Neuronal stem cell (in vitro differentiated cells): ENCODE results near the gene UROS.

ENCODE experiments used
- DNase-seq: peaks from one replicate; pipeline ENCODE4 v3.0.0-alpha.2; 2013; ENCODE audit warnings: low spot score
- H2AFZ ChIP-seq: one replicate; pipeline ENCODE4 v1.6.1; 2013; ENCODE audit warnings: mild to moderate bottlenecking, low read length, inconsistent platforms
- H2AK5ac ChIP-seq: 2 replicates; pipeline ENCODE4 v1.6.1; 2013; ENCODE audit warnings: low read depth, mild to moderate bottlenecking, inconsistent platforms, low read length, moderate library complexity, mixed read lengths
- H2BK120ac ChIP-seq: 2 replicates; pipeline ENCODE4 v1.6.1; 2013; ENCODE audit warnings: low read depth, mild to moderate bottlenecking, inconsistent platforms, low read length, moderate library complexity, mixed read lengths
- H2BK12ac ChIP-seq: one replicate; pipeline ENCODE4 v1.6.1; 2013; ENCODE audit warnings: low read length, inconsistent platforms
- H2BK15ac ChIP-seq: 2 replicates; pipeline ENCODE4 v1.6.1; 2013; ENCODE audit warnings: mild to moderate bottlenecking, low read length, inconsistent platforms, mixed read lengths
- H2BK5ac ChIP-seq: one replicate; pipeline ENCODE4 v1.6.1; 2013; ENCODE audit warnings: inconsistent platforms, mild to moderate bottlenecking, low read length, moderate library complexity
- H3K14ac ChIP-seq: one replicate; pipeline ENCODE4 v1.6.1; 2013; ENCODE audit warnings: low read length, inconsistent platforms
- H3K18ac ChIP-seq: 2 replicates; pipeline ENCODE4 v1.6.1; 2013; ENCODE audit warnings: low read length, inconsistent platforms
- H3K23ac ChIP-seq: 2 replicates; pipeline ENCODE4 v1.6.1; 2013; ENCODE audit warnings: low read depth, mild to moderate bottlenecking, mixed read lengths, low read length, inconsistent platforms; ENCODE audit not compliant: poor library complexity
- H3K27ac ChIP-seq: replicated peaks from 3 replicates; pipeline ENCODE4 v1.5.1; 2013; ENCODE audit warnings: low read length, inconsistent platforms
- H3K27me3 ChIP-seq, 3 experiments: 2 replicates each; pipeline ENCODE4 v1.6.1; 2013; ENCODE audit warnings: low read length in 3 of 3, mild to moderate bottlenecking in 2 of 3, inconsistent platforms in 1 of 3, low read depth in 1 of 3, mixed read lengths in 1 of 3, moderate library complexity in 1 of 3; ENCODE audit not compliant: control insufficient read depth in 3 of 3, insufficient read depth in 3 of 3
- H3K36me3 ChIP-seq, 2 donors: replicated peaks in 1 of 2; 2 replicates each; pipeline ENCODE4 v1.6.1; 2013; ENCODE audit warnings: low read length in 2 of 2; ENCODE audit not compliant: control insufficient read depth in 2 of 2, insufficient read depth in 2 of 2
- H3K4ac ChIP-seq: 2 replicates; pipeline ENCODE4 v1.6.1; 2013; ENCODE audit warnings: inconsistent platforms, mild to moderate bottlenecking, low read length, moderate library complexity
- H3K4me1 ChIP-seq, 2 donors: 1 replicate in 1 of 2; 2 replicates in 1 of 2; pipeline ENCODE4 v1.6.1; 2013; ENCODE audit warnings: low read length in 2 of 2, low read depth in 1 of 2; ENCODE audit not compliant: control insufficient read depth in 2 of 2, insufficient read depth in 1 of 2
- H3K4me2 ChIP-seq: one replicate; pipeline ENCODE4 v1.6.1; 2013; ENCODE audit warnings: mild to moderate bottlenecking, low read length, inconsistent platforms; ENCODE audit not compliant: insufficient read depth, poor library complexity, severe bottlenecking
- H3K4me3 ChIP-seq, 2 donors: 2 replicates each; pipeline ENCODE4 v1.5.1; 2013; ENCODE audit warnings: low read length in 2 of 2, mild to moderate bottlenecking in 2 of 2, inconsistent platforms in 1 of 2, moderate library complexity in 1 of 2
- H3K79me1 ChIP-seq: one replicate; pipeline ENCODE4 v1.6.1; 2013; ENCODE audit warnings: low read depth, mild to moderate bottlenecking, inconsistent platforms, low read length, moderate library complexity
- H3K9ac ChIP-seq: one replicate; pipeline ENCODE4 v1.6.1; 2013; ENCODE audit warnings: mild to moderate bottlenecking, low read depth, low read length, inconsistent platforms; ENCODE audit not compliant: poor library complexity
- H3K9me3 ChIP-seq, 2 donors: replicated peaks in 1 of 2; 2 replicates each; pipeline versions ENCODE3 to v1.6.1; 2013; ENCODE audit warnings: low read length in 2 of 2, mild to moderate bottlenecking in 2 of 2, inconsistent platforms in 1 of 2, low read depth in 1 of 2, mixed read lengths in 1 of 2, moderate library complexity in 1 of 2; ENCODE audit not compliant: control insufficient read depth in 2 of 2, insufficient read depth in 1 of 2
- H4K8ac ChIP-seq: one replicate; pipeline ENCODE4 v1.6.1; 2013; ENCODE audit warnings: low read depth, mild to moderate bottlenecking, inconsistent platforms, low read length, moderate library complexity
- H4K91ac ChIP-seq: one replicate; pipeline ENCODE4 v1.6.1; 2013; ENCODE audit warnings: low read length, low read depth, mild to moderate bottlenecking, inconsistent platforms; ENCODE audit not compliant: poor library complexity
- WGBS, 2 donors: extraction: QIAGEN DNeasy Blood & Tissue Kit; methylation state at CpG; one replicate each; pipeline ENCODE4 v1.1.7; 2013; ENCODE audit warnings: missing lambda C conversion rate in 2 of 2, mixed read lengths in 1 of 2; ENCODE audit not compliant: insufficient read length in 2 of 2, insufficient replicate concordance in 1 of 2; ENCODE audit errors: extremely low coverage in 2 of 2; 5-methylcytosine and 5-hydroxymethylcytosine counted together

UROS gene

DNA sequence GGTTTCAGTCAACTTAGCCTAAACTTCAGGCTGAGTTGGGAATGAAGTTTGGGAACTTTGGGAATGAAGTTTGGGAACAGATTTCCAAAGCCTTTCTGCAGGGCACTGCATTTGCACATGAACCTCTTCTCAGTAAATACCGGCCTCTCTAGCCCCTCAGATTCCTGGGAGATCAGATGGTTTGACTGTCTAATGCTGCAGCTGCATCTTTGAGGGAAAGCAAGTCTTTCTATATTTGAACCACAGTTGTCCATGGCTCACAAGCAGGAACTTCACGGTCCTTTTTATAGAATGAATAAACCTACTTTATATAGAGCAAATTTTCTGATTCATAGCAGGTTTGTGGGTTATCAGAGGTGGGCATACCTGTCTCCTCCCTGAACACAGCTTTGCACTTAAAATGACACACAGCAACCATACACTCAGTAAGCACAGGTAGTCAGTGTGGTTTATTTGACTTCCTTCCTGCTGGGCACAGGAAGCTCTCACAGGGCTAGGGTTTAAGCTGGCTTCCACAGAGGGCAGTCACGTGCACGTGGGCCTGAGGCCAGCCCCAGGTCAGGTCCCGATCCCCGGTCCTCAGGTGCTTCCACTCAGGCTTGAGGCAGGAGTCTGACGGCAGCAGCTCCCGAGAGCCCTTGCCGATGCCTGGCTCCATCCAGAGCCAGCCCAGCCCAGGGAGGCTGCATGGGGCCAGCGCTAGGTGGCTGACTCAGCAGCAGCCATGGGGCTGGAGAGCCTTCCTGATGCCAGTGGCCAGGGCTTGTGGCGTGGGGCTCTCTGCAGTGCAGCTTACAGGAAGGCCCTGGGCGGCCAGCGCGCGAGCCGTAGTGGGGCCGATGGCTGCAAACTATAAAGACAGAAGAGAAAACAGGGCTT, 34.7 kb downstream of the UROS start:
- Histone ChIP-seq H2AK5ac (no peak overlapping the region), H2BK12ac (no peak overlapping the region), H3K36me3 (peaks cover 10 to 28% of the 10 kb centered on the region in 2 donors), H3K4me3 (no peak overlapping the region), H2BK120ac (no peak overlapping the region), H2BK5ac (no peak overlapping the region), H4K8ac (no peak overlapping the region), H3K9ac (no peak overlapping the region), H3K4me2 (no peak overlapping the region), H3K23ac (no peak overlapping the region), H2BK15ac (no peak overlapping the region), H3K18ac (no peak overlapping the region), H2AFZ (no peak overlapping the region), H3K4ac (no peak overlapping the region), H3K4me1 (no peaks in the 10 kb centered on the region), H3K14ac (no peak overlapping the region), H3K9me3 (no peaks in the 10 kb centered on the region), H3K27me3 (no peaks in the 10 kb centered on the region), H4K91ac (no peak overlapping the region), H3K27ac (no peak overlapping the region), H3K79me1 (no peaks in the 10 kb centered on the region)
- DNase-seq = no peak
- no CpG with 5 or more reads among the region's 17 CpGs for WGBS, 2 donors

DNA sequence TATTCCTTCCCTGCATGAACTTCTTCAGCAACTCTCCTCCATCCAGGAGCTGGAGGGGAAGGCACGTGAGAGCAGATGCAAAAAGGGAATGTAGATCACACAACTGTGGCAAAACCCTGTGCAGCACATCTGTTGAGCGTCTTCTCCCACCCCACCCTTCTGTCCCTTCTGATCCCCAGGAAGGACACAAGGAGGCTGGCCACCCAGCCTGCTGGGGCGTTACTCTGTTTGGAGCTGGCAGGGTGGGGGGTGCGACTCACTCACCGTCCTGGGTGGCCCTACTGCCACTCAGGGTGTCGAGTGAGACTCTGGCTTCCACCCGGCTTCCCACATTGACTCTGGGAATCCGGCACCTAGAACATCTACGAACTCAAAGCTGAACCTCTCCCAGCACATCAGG, 37.3 kb downstream of the UROS start:
- no peak overlapping the region for H4K8ac ChIP-seq
- no peak overlapping the region for H2BK5ac ChIP-seq
- no peak overlapping the region for H3K14ac ChIP-seq
- WGBS, 2 donors = no CpG with 5 or more reads among the region's 9 CpGs
- H2AFZ ChIP-seq = no peak overlapping the region
- no peak for DNase-seq
- H3K9ac ChIP-seq = no peak overlapping the region
- H2BK15ac ChIP-seq = no peak overlapping the region
- no peaks in the 10 kb centered on the region for H3K9me3 ChIP-seq
- peaks cover 4 to 10% of the 10 kb centered on the region in 2 donors for H3K36me3 ChIP-seq
- no peak overlapping the region for H3K4me3 ChIP-seq
- H2BK12ac ChIP-seq = no peak overlapping the region
- H3K27ac ChIP-seq = no peak overlapping the region
- no peak overlapping the region for H4K91ac ChIP-seq
- no peak overlapping the region for H3K23ac ChIP-seq
- H2BK120ac ChIP-seq = no peak overlapping the region
- H3K18ac ChIP-seq = no peak overlapping the region
- H2AK5ac ChIP-seq = no peak overlapping the region
- H3K4me1 ChIP-seq = peaks cover 0 to 5% of the 10 kb centered on the region in 2 donors
- no peaks in the 10 kb centered on the region for H3K79me1 ChIP-seq
- no peak overlapping the region for H3K4me2 ChIP-seq
- no peaks in the 10 kb centered on the region for H3K27me3 ChIP-seq
- H3K4ac ChIP-seq = no peak overlapping the region

DNA sequence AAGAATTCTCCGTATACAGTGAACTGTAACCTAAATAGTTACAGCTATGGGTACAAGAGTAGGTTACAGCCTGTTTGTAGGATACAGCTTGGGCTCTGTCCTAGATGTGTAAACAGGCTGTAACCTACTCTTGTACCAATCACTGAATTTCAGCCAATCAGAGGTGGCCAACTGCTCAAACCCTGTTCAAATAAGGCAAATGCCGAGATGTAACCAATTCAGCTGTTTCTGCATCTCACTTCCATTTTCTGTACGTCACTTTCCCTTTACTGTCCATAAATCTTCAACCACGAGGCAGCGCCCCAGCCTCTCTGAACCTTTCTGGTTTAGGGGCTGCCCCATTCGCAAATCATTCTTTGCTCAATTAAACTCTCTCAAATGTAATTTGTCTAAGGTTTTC, 39.1 kb downstream of the UROS start:
- H3K18ac ChIP-seq = no peak overlapping the region
- no peak overlapping the region for H3K4ac ChIP-seq
- H4K91ac ChIP-seq = no peak overlapping the region
- H3K23ac ChIP-seq = no peak overlapping the region
- WGBS, 2 donors = no CpG with 5 or more reads among the region's 6 CpGs
- no peak overlapping the region for H3K4me2 ChIP-seq
- no peak for DNase-seq
- H3K79me1 ChIP-seq = no peaks in the 10 kb centered on the region
- peaks cover 0 to 3% of the 10 kb centered on the region in 2 donors for H3K9me3 ChIP-seq
- H3K14ac ChIP-seq = no peak overlapping the region
- H3K9ac ChIP-seq = no peak overlapping the region
- no peak overlapping the region for H3K4me3 ChIP-seq
- peaks cover under 1 to 3% of the 10 kb centered on the region in 2 donors for H3K36me3 ChIP-seq
- H2BK15ac ChIP-seq = no peak overlapping the region
- no peaks in the 10 kb centered on the region for H3K27me3 ChIP-seq
- H2AK5ac ChIP-seq = no peak overlapping the region
- H2AFZ ChIP-seq = no peak overlapping the region
- no peak overlapping the region for H2BK5ac ChIP-seq
- H3K4me1 ChIP-seq = peaks cover 0 to 5% of the 10 kb centered on the region in 2 donors
- no peak overlapping the region for H4K8ac ChIP-seq
- H2BK120ac ChIP-seq = no peak overlapping the region
- no peak overlapping the region for H2BK12ac ChIP-seq
- no peak overlapping the region for H3K27ac ChIP-seq

DNA sequence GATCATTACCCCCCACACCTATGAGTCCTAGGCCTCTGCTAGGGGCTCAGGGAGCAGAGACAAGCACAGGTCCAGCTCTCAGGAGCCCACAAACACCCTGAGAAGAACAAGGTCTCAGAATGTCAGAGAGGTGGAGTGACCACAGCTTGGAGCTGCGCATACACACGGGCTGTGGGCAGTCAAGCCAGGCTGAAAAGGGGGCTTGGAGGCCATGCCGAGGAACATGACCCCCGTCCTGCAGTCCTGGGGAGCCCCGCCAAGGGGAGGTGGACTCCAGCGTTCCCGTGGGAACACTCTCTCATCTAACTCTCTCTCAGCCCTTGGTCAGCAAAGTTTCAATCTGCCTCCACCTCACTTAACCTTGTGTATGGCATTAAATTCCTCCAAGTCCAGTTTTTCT, 39.6 kb downstream of the UROS start:
- Histone ChIP-seq H3K4me2 (no peak overlapping the region), H4K8ac (no peak overlapping the region), H2BK12ac (no peak overlapping the region), H2BK15ac (no peak overlapping the region), H2AK5ac (no peak overlapping the region), H3K18ac (no peak overlapping the region), H3K9ac (no peak overlapping the region), H3K4me3 (no peak overlapping the region), H3K14ac (no peak overlapping the region), H2BK120ac (no peak overlapping the region), H2AFZ (no peak overlapping the region), H3K4me1 (peaks cover 0 to 5% of the 10 kb centered on the region in 2 donors), H3K36me3 (peaks cover 0 to 1% of the 10 kb centered on the region in 2 donors), H3K23ac (no peak overlapping the region), H2BK5ac (no peak overlapping the region), H3K9me3 (peaks cover 0 to 3% of the 10 kb centered on the region in 2 donors), H3K79me1 (no peaks in the 10 kb centered on the region), H3K27me3 (no peaks in the 10 kb centered on the region), H3K4ac (no peak overlapping the region), H4K91ac (no peak overlapping the region), H3K27ac (no peak overlapping the region)
- WGBS, 2 donors = no CpG with 5 or more reads among the region's 7 CpGs
- DNase-seq = no peak
